Tibial artery (tissue), 4 donors: ENCODE data around the gene CCDC71.
A peak's percentile ranks its signal among the peaks of the same experiment; 100 is the strongest.

Source experiments
- DNase-seq, 2 donors: peaks; one replicate each; pipeline ENCODE4 v3.0.0-alpha.2; 2019
- H3K27ac ChIP-seq, 2 donors: fragments of 200-600 bp; sonication (generic) in 1 of 2; 1 replicate in 1 of 2; 2 replicates in 1 of 2; pipeline ENCODE4 v1.5.1; 2018 to 2019; ENCODE audit warnings: mild to moderate bottlenecking in 1 of 2
- H3K27me3 ChIP-seq, 2 donors: fragments of 200-600 bp; sonication (generic) in 1 of 2; one replicate each; pipeline versions ENCODE4 v1.5.1 to v1.6.0; 2016 to 2019
- H3K36me3 ChIP-seq, 3 donors: fragments of 200-600 bp; sonication (generic) in 2 of 3; one replicate each; pipeline ENCODE4 v1.5.1; 2016 to 2019; ENCODE audit warnings: mild to moderate bottlenecking in 2 of 3
- H3K4me1 ChIP-seq, 4 donors: fragments of 200-600 bp; sonication (generic) in 2 of 4; 1 replicate in 3 of 4; 2 replicates in 1 of 4; pipeline ENCODE4 v1.5.1; 2016 to 2019
- H3K4me3 ChIP-seq, 2 donors: fragments of 200-600 bp; sonication (generic) in 1 of 2; 1 replicate in 1 of 2; 2 replicates in 1 of 2; pipeline ENCODE4 v1.5.1; 2018 to 2019; ENCODE audit warnings: mild to moderate bottlenecking in 2 of 2
- H3K9me3 ChIP-seq, 3 donors: fragments of 200-600 bp; sonication (generic) in 1 of 3; one replicate each; pipeline ENCODE4 v1.5.1; 2016 to 2019
- intact Hi-C: fragments of 100-400 bp; cut with DNase I; formaldehyde crosslinking; loops from one replicate; pipeline ENCODE4 v1.15.0; 2023; ENCODE audit warnings: low total_unique reads
- TF ChIP-seq, protein P1 (sequence below), 2 experiments: fragments of 200-600 bp in 1 of 2; fragments of 450-650 bp in 1 of 2; IDR thresholded peaks; one replicate each; pipeline ENCODE4 v1.5.1; 2017 to 2019; ENCODE audit warnings: antibody characterized with exemption in 2 of 2, mild to moderate bottlenecking in 1 of 2, moderate library complexity in 1 of 2

CCDC71 gene

GRCh38 chr3:49165771-49166751 lies at the start of gene CCDC71:
TSS of gene CCDC71 (minus strand) at chr3:49166331. CDS start at chr3:49164208, 2,123 bp downstream.
- Histone ChIP-seq H3K27me3 (no peaks in the 10 kb centered on the region), H3K4me3 (peak within 1 kb of the TSS; percentile 72 to 89), H3K27ac (peak within 1 kb of the TSS; percentile 86 to 94), H3K9me3 (no peaks in the 10 kb centered on the region), H3K4me1 (peaks cover 0 to 29% (median 26%) of the 10 kb centered on the region in 4 donors), H3K36me3 (peaks cover 7 to 32% (median 29%) of the 10 kb centered on the region in 3 donors)
- intact Hi-C loops = no loop called here
- TF ChIP-seq, protein P1, sequence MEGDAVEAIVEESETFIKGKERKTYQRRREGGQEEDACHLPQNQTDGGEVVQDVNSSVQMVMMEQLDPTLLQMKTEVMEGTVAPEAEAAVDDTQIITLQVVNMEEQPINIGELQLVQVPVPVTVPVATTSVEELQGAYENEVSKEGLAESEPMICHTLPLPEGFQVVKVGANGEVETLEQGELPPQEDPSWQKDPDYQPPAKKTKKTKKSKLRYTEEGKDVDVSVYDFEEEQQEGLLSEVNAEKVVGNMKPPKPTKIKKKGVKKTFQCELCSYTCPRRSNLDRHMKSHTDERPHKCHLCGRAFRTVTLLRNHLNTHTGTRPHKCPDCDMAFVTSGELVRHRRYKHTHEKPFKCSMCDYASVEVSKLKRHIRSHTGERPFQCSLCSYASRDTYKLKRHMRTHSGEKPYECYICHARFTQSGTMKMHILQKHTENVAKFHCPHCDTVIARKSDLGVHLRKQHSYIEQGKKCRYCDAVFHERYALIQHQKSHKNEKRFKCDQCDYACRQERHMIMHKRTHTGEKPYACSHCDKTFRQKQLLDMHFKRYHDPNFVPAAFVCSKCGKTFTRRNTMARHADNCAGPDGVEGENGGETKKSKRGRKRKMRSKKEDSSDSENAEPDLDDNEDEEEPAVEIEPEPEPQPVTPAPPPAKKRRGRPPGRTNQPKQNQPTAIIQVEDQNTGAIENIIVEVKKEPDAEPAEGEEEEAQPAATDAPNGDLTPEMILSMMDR (IDR thresholded peaks at IDR 0.05) = no peak
- DNase-seq = peak; percentile 56 to 82

GRCh38 chr3:49213998-49214397 lies 47.9 kb upstream of the CCDC71 start:
- no peak overlapping the region for H3K27ac ChIP-seq
- peaks cover 0 to 5% (median 0%) of the 10 kb centered on the region in 3 donors for H3K9me3 ChIP-seq
- H3K4me3 ChIP-seq = no peak overlapping the region
- peaks cover 0 to 14% (median 6%) of the 10 kb centered on the region in 4 donors for H3K4me1 ChIP-seq
- TF ChIP-seq, protein P1 (IDR thresholded peaks at IDR 0.05) = no peak
- intact Hi-C loops = no loop called here
- H3K36me3 ChIP-seq = peaks cover 0 to 10% (median 4%) of the 10 kb centered on the region in 3 donors
- DNase-seq = no peak
- no peaks in the 10 kb centered on the region for H3K27me3 ChIP-seq

GRCh38 chr3:49213541-49213943 lies 47.4 kb upstream of the CCDC71 start:
- H3K27me3 ChIP-seq = no peaks in the 10 kb centered on the region
- H3K4me1 ChIP-seq = peaks cover 0 to 10% (median 4%) of the 10 kb centered on the region in 4 donors
- peaks cover 0 to 10% (median 4%) of the 10 kb centered on the region in 3 donors for H3K36me3 ChIP-seq
- H3K4me3 ChIP-seq = no peak overlapping the region
- peaks cover 0 to 5% (median 0%) of the 10 kb centered on the region in 3 donors for H3K9me3 ChIP-seq
- TF ChIP-seq, protein P1 (IDR thresholded peaks at IDR 0.05) = no peak
- H3K27ac ChIP-seq = no peak overlapping the region
- no peak for DNase-seq
- intact Hi-C loops = no loop called here

DNA sequence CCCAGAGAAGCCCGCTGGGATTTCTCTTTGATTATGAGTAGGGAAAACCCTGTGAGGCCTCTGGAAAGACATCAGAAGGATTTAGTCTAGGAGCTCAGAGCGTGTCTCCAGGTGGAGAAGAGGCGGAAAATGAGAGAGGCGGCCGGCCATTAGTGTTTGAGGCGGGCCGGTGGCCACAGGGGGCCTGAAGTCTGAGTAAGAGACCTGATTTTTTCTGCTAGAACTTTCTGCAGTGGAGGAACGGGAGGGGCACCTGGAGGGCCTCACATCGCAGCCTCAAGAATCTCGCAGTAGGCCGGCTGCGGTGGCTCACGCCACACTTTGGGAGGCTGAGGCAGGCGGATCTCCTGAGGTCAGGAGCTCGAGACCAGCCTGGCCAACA lies 33.8 kb upstream of the CCDC71 start:
- TF ChIP-seq, protein P1 (IDR thresholded peaks at IDR 0.05) = no peak
- no peak for DNase-seq
- H3K4me1 ChIP-seq = peaks cover 0 to 11% (median 5%) of the 10 kb centered on the region in 4 donors
- no peaks in the 10 kb centered on the region for H3K9me3 ChIP-seq
- peak overlapping the region; percentile 56 to 60 for H3K4me3 ChIP-seq
- intact Hi-C loops = no loop called here
- peak overlapping the region in 1 of 2 donors; percentile 71 for H3K27ac ChIP-seq
- H3K36me3 ChIP-seq = no peaks in the 10 kb centered on the region
- peaks cover 0 to 5% of the 10 kb centered on the region in 2 donors for H3K27me3 ChIP-seq

DNA sequence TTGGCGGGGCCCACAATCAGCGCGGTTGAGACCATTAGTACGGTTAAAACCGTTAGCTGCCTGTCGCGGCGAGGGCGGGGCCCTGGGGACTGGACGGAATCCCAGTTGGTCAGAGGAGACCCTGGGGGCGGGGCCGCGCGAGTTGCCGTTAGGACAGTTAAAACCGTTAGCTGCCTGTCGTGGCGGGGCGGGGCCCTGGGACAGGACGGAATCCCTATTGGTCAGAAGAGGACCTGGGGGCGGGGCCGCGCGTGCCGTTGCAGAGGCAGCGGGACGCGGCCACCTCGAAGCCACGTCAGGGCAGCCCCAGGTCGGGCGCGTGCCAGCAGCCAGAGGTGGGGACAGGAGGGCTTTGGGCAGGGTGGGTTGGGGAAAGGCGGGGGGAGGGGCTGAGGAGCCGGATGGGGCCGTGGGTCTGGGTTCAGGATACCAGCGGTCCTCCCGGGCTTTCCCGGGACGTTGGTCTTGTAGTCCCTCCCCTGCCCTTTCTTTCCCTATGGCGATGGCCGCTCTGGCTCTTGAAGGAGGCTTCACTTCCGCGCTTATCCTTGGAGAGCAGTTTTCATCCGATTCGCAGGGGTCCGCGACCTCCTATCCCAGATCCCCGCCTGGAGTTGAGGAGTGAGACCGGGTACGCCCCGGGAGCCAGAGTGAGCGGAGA lies 33.2 kb upstream of the CCDC71 start:
- Histone ChIP-seq H3K4me3 (peak overlapping the region; percentile 56 to 60), H3K4me1 (peaks cover 0 to 11% (median 5%) of the 10 kb centered on the region in 4 donors), H3K36me3 (no peaks in the 10 kb centered on the region), H3K9me3 (no peaks in the 10 kb centered on the region), H3K27me3 (peaks cover 0 to 5% of the 10 kb centered on the region in 2 donors), H3K27ac (peak overlapping the region in 1 of 2 donors; percentile 71)
- TF ChIP-seq, protein P1 (IDR thresholded peaks at IDR 0.05) = no peak
- DNase-seq = peak; percentile 84 to 95
- intact Hi-C loops = no loop called here
